Measurements from ENCODE around the gene WNT7B. TPM values are rescaled to one million over a fixed set of nuclear protein-coding genes. Genes with fewer than 3 reads are reported as not detected.

WNT7B gene
- polyA plus RNA-seq, 1 of the 3 experiments (the other 2 are of a cell fraction): 0.13 TPM

- WGBS (ENCODE audit: low lambda C conversion rate): 73% methylated on average over 12 of the region's 18 CpGs
- H3K27me3 ChIP-seq (ENCODE audit: insufficient read depth): no peaks in the 10 kb centered on the region
- no peaks in the 10 kb centered on the region for H3K4me1 ChIP-seq (ENCODE audit: control insufficient read depth in 1 of 2, insufficient read depth in 2 of 2, low read depth in 1 of 2, low read length in 1 of 2)
- no peak overlapping the region for H3K4me2 ChIP-seq
- H3K9me3 ChIP-seq: no peaks in the 10 kb centered on the region
- H3K9ac ChIP-seq: no peak overlapping the region
- no peak for DNase-seq
- H4K20me1 ChIP-seq (ENCODE audit: insufficient read depth): no peaks in the 10 kb centered on the region
- no peak overlapping the region for H3K4me3 ChIP-seq (ENCODE audit: low read depth in 2 of 2, low read length in 1 of 2)
- CTCF ChIA-PET: no interaction called here
- POLR2A ChIA-PET: no interaction called here
- H3K27ac ChIP-seq (ENCODE audit: low read depth in 2 of 2, low read length in 1 of 2): no peak overlapping the region
- H3K79me2 ChIP-seq (ENCODE audit: insufficient read depth): no peaks in the 10 kb centered on the region
- no peaks in the 10 kb centered on the region for H3K9me2 ChIP-seq
- no peak overlapping the region for H2AFZ ChIP-seq (ENCODE audit: low read depth)
- no peaks in the 10 kb centered on the region for H3K36me3 ChIP-seq (replicated peaks in 1 of 2; ENCODE audit: control insufficient read depth in 1 of 2, insufficient read depth in 2 of 2, low read length in 1 of 2)
- TF ChIP-seq EP300 (IDR thresholded peaks at IDR 0.05; ENCODE audit: borderline replicate concordance in 1 of 2, low read depth in 1 of 2, low read length in 1 of 2) (no peak), TCF12 (IDR thresholded peaks at IDR 0.05) (no peak), USF2 (IDR thresholded peaks at IDR 0.05; ENCODE audit: borderline replicate concordance, low read depth, low read length) (no peak), GABPA (IDR thresholded peaks at IDR 0.05; ENCODE audit: low read depth) (no peak), RFX5 (IDR thresholded peaks at IDR 0.05; ENCODE audit: low read length) (no peak), USF1 (IDR thresholded peaks at IDR 0.05; ENCODE audit: borderline replicate concordance, low read depth) (no peak), JUND (IDR thresholded peaks at IDR 0.05) (no peak), NRF1 (IDR thresholded peaks at IDR 0.05; ENCODE audit: low read depth, low read length) (no peak), RXRA (IDR thresholded peaks at IDR 0.05; ENCODE audit: borderline replicate concordance, low read depth) (no peak), EZH2phosphoT487 (IDR thresholded peaks at IDR 0.05; ENCODE audit: borderline replicate concordance, low read depth) (no peak), POLR2AphosphoS5 (IDR thresholded peaks at IDR 0.05; ENCODE audit: low read depth, low read length) (no peak), YY1 (IDR thresholded peaks at IDR 0.05; ENCODE audit: low read depth) (no peak), MAX (IDR thresholded peaks at IDR 0.05; ENCODE audit: low read depth) (no peak), GATA2 (CRISPR knock-in tag; IDR thresholded peaks at IDR 0.05) (no peak), ZBTB33 (IDR thresholded peaks at IDR 0.05; ENCODE audit: borderline replicate concordance, low read depth) (no peak)
- no peaks in the 10 kb centered on the region for H3F3A ChIP-seq (replicated peaks; ENCODE audit: insufficient read depth)
Observed at GRCh38 chr22:45945621-45946106, 31.3 kb downstream of the WNT7B start.
